KMS-11 (cell line): ENCODE results near the gene ELL2.

ENCODE experiments used
- H2AFZ ChIP-seq: fragments of 200-600 bp; sonication (generic); 2 replicates; pipeline ENCODE4 v1.6.1; 2016; ENCODE audit warnings: antibody characterized with exemption, mixed run types, low read depth
- H3K27ac ChIP-seq: fragments of 200-600 bp; sonication (generic); 2 replicates; pipeline ENCODE4 v1.6.1; 2016; ENCODE audit warnings: mild to moderate bottlenecking, mixed run types
- H3K27me3 ChIP-seq: fragments of 200-600 bp; sonication (generic); 2 replicates; pipeline ENCODE4 v1.6.1; 2017; ENCODE audit warnings: mild to moderate bottlenecking, low read depth, mixed run types, moderate library complexity; ENCODE audit not compliant: insufficient read depth
- H3K36me3 ChIP-seq: fragments of 200-600 bp; sonication (generic); 2 replicates; pipeline ENCODE4 v1.6.1; 2017; ENCODE audit warnings: mild to moderate bottlenecking, mixed run types; ENCODE audit not compliant: insufficient read depth
- H3K4me1 ChIP-seq: fragments of 200-600 bp; sonication (generic); 2 replicates; pipeline ENCODE4 v1.6.1; 2016; ENCODE audit warnings: mild to moderate bottlenecking, low read depth, mixed run types; ENCODE audit not compliant: poor library complexity, severe bottlenecking
- H3K4me2 ChIP-seq: fragments of 200-600 bp; sonication (generic); 2 replicates; pipeline ENCODE4 v1.7.0; 2016; ENCODE audit warnings: mild to moderate bottlenecking, mixed run types
- H3K4me3 ChIP-seq: fragments of 200-600 bp; sonication (generic); IDR thresholded peaks from 2 replicates; pipeline ENCODE4 v1.6.1; 2017; ENCODE audit warnings: low read depth, low read length, mixed read lengths; ENCODE audit not compliant: insufficient read depth
- H3K79me2 ChIP-seq: fragments of 200-600 bp; sonication (generic); 2 replicates; pipeline ENCODE4 v1.6.1; 2016; ENCODE audit warnings: low read depth, mixed run types; ENCODE audit not compliant: insufficient read depth
- H3K9ac ChIP-seq: fragments of 200-600 bp; sonication (generic); 2 replicates; pipeline ENCODE4 v1.6.1; 2016; ENCODE audit warnings: mild to moderate bottlenecking, mixed run types
- H4K20me1 ChIP-seq: fragments of 200-600 bp; sonication (generic); 2 replicates; pipeline ENCODE4 v1.6.1; 2016; ENCODE audit warnings: mild to moderate bottlenecking, mixed run types; ENCODE audit not compliant: insufficient read depth
- TF ChIP-seq, protein P1 (sequence below): fragments of 200-600 bp; sonication (generic); conservative IDR thresholded peaks from 2 replicates; pipeline ENCODE4 v1.6.1; 2017; ENCODE audit warnings: low read depth, mild to moderate bottlenecking, antibody characterized with exemption, low read length, moderate library complexity, mixed read lengths

The ELL2 gene

GRCh38 chr5:95899829-95900228 is 61.8 kb downstream of the ELL2 start:
- Histone ChIP-seq H3K27me3 (no peaks in the 10 kb centered on the region), H3K4me3 (no peak overlapping the region), H3K36me3 (peaks cover 9% of the 10 kb centered on the region; the same call in 1 of the 2 replicates), H2AFZ (no peak overlapping the region), H3K9ac (no peak overlapping the region), H3K27ac (no peak overlapping the region), H3K79me2 (0 out of 2 replicates have a peak, but pooled peaks cover 5% of the 10 kb centered on the region), H3K4me1 (peaks cover 19% of the 10 kb centered on the region), H3K4me2 (no peak overlapping the region), H4K20me1 (no peaks in the 10 kb centered on the region)
- TF ChIP-seq, protein P1, sequence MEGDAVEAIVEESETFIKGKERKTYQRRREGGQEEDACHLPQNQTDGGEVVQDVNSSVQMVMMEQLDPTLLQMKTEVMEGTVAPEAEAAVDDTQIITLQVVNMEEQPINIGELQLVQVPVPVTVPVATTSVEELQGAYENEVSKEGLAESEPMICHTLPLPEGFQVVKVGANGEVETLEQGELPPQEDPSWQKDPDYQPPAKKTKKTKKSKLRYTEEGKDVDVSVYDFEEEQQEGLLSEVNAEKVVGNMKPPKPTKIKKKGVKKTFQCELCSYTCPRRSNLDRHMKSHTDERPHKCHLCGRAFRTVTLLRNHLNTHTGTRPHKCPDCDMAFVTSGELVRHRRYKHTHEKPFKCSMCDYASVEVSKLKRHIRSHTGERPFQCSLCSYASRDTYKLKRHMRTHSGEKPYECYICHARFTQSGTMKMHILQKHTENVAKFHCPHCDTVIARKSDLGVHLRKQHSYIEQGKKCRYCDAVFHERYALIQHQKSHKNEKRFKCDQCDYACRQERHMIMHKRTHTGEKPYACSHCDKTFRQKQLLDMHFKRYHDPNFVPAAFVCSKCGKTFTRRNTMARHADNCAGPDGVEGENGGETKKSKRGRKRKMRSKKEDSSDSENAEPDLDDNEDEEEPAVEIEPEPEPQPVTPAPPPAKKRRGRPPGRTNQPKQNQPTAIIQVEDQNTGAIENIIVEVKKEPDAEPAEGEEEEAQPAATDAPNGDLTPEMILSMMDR, result no peak

DNA sequence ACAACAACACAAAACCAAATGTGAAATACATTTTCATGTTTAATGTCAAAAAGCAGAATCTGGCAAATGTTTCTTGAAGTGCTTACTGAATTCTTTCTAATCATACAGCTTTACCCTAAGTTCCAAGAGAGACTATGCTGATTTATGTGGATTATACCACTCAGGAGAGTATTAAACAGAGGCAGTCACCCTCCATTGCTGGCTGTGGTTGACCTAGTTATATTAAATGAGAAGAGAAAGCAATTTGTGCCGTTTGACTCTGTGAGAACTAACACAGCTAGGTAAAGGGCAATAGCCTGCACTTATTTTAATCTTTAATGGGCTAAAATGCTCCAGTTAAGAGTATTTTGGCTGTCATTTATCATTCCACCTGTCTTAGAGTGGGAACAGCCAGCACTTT is 62.6 kb downstream of the ELL2 start:
- no peaks in the 10 kb centered on the region for H4K20me1 ChIP-seq
- H3K79me2 ChIP-seq, result 0 out of 2 replicates have a peak, but pooled peaks cover 5% of the 10 kb centered on the region
- TF ChIP-seq, protein P1, result no peak
- H2AFZ ChIP-seq, result no peak overlapping the region
- no peak overlapping the region for H3K4me3 ChIP-seq
- peaks cover 9% of the 10 kb centered on the region; the same call in 1 of the 2 replicates for H3K36me3 ChIP-seq
- H3K27ac ChIP-seq, result no peak overlapping the region
- H3K4me2 ChIP-seq, result no peak overlapping the region
- H3K27me3 ChIP-seq, result no peaks in the 10 kb centered on the region
- peaks cover 19% of the 10 kb centered on the region for H3K4me1 ChIP-seq
- no peak overlapping the region for H3K9ac ChIP-seq

DNA sequence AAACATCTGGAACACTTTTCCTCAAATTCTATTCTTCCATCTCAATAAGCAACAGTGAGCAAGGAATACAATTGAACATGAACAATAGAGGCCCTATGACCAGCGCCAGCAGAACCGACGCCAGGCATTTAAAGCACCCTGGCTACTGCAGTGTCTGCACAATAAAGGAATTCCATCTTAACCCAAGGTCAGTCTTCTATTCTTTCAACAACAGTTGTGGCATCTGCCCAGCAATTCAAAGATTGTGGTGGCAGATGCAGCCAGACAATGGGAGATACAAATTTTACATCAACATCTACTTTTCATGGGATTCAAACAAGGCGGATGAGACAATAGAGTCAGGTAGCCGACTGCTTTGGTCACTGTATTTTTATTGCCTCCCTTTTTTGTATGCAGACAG is 65.9 kb downstream of the ELL2 start:
- Histone ChIP-seq H4K20me1 (no peaks in the 10 kb centered on the region), H2AFZ (no peak overlapping the region), H3K4me1 (peaks cover 5% of the 10 kb centered on the region), H3K36me3 (peaks cover 7% of the 10 kb centered on the region; the same call in 1 of the 2 replicates), H3K27ac (no peak overlapping the region), H3K4me3 (no peak overlapping the region), H3K4me2 (no peak overlapping the region), H3K9ac (no peak overlapping the region), H3K27me3 (no peaks in the 10 kb centered on the region), H3K79me2 (no peaks in the 10 kb centered on the region)
- TF ChIP-seq, protein P1, result no peak

DNA sequence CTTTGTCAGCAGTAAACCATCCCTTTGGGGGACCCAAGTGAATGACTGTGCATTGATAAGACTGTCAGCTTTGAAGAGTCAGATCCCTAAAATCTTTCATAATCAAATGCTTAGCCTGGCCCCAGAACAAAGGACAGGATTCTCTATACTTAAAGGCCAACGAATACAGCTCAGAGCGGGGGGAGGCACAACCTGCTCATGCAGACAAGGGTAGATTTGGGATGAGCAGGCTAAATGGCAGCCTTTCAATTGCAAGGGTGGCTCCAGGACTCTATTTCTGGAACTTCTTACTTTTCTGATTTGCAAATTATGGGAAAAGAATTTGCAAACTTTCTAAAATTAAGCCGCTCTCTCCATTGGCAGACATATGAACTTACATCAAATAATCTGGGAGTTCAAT is 66.4 kb downstream of the ELL2 start:
- Histone ChIP-seq H4K20me1 (no peaks in the 10 kb centered on the region), H3K4me1 (peaks cover under 1% of the 10 kb centered on the region), H3K4me2 (no peak overlapping the region), H2AFZ (no peak overlapping the region), H3K27me3 (no peaks in the 10 kb centered on the region), H3K36me3 (peaks cover 2% of the 10 kb centered on the region; the same call in 1 of the 2 replicates), H3K4me3 (no peak overlapping the region), H3K27ac (no peak overlapping the region), H3K9ac (no peak overlapping the region), H3K79me2 (no peaks in the 10 kb centered on the region)
- TF ChIP-seq, protein P1, result no peak
